PFSK-1 (cell line): ENCODE measurements around the gene ERGIC3. TPM values are rescaled to one million over a fixed set of nuclear protein-coding genes. Genes with fewer than 3 reads are reported as not detected.

Experiments
- FOXP2 ChIP-seq: optimal IDR thresholded peaks from 2 replicates; pipeline ENCODE3; 2011; ENCODE audit warnings: borderline replicate concordance, control low read depth, inconsistent platforms; ENCODE audit not compliant: insufficient read depth; ENCODE audit errors: extremely low read length, extremely low read depth
- POLR2AphosphoS5 ChIP-seq: IDR thresholded peaks from 2 replicates; pipeline ENCODE4 v1.6.1; 2012; ENCODE audit warnings: low read depth, mild to moderate bottlenecking, control low read depth, low read length, moderate library complexity
- SIN3A ChIP-seq: IDR thresholded peaks from 2 replicates; pipeline ENCODE4 v1.6.1; 2012; ENCODE audit warnings: mild to moderate bottlenecking, low read length, moderate library complexity, borderline replicate concordance; ENCODE audit not compliant: insufficient read depth
- TAF1 ChIP-seq: IDR thresholded peaks from 2 replicates; pipeline ENCODE4 v1.6.1; 2012; ENCODE audit warnings: low read length, control low read depth, borderline replicate concordance; ENCODE audit not compliant: insufficient read depth
- polyA plus RNA-seq: library from polyadenylated mRNA; unstranded; fragments of >200 nt; gene quantifications from one replicate; pipeline ENCODE4 v1.2.1, GENCODE V29; 2012; ENCODE audit warnings: low read depth, missing spikeins; ENCODE audit not compliant: insufficient read length
- TF ChIP-seq, protein P1 (sequence below), 2 experiments: IDR thresholded peaks; 2 replicates each; pipeline versions ENCODE4 v1.6.1 to v1.8.0; 2011 to 2012; ENCODE audit warnings: low read depth in 2 of 2, low read length in 2 of 2, control low read depth in 1 of 2, inconsistent platforms in 1 of 2, mild to moderate bottlenecking in 1 of 2, moderate library complexity in 1 of 2; ENCODE audit not compliant: insufficient read depth in 1 of 2

The ERGIC3 gene
- 350 TPM for polyA plus RNA-seq

DNA sequence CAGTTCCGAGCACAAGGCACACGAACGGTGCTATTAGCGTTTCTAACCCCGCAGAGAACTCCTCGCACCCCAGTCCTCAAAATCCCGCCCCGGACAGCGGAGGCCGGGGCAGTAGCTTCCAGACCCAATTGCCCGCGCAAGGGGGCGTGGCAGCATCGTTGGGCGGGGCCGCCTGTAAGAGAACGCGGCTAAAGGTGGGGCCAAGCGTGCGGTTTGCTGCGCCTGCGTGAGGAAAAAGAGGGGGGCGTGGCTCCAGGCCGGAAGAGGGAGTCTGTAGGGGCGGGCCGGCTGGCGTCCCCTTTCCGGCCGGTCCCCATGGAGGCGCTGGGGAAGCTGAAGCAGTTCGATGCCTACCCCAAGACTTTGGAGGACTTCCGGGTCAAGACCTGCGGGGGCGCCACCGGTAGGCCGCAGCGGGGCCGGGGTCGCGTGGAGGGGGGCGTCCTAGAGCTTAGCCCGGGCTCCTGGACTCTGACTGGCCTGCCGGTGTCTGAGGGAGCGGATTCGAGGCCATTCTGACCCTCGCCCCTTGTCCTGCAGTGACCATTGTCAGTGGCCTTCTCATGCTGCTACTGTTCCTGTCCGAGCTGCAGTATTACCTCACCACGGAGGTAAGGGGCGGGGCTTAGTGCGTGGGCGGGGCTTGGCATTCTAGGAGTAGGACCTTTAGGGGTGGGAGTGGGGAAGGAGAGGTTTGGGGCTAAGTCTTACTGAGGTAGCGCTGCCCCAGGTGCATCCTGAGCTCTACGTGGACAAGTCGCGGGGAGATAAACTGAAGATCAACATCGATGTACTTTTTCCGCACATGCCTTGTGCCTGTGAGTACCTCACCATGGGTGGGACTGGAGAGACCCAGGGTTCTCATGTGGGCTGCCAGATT lies at the start of gene ERGIC3:
TSS of gene ERGIC3 (plus strand) at position 296 of the 880 bp plus-strand sequence. CDS start at position 316, 20 bp downstream.
- TF ChIP-seq FOXP2, result peak; percentile 65
- TF ChIP-seq TAF1, result no peak
- no peak for TF ChIP-seq SIN3A
- TF ChIP-seq POLR2AphosphoS5, result peak; percentile 85

DNA sequence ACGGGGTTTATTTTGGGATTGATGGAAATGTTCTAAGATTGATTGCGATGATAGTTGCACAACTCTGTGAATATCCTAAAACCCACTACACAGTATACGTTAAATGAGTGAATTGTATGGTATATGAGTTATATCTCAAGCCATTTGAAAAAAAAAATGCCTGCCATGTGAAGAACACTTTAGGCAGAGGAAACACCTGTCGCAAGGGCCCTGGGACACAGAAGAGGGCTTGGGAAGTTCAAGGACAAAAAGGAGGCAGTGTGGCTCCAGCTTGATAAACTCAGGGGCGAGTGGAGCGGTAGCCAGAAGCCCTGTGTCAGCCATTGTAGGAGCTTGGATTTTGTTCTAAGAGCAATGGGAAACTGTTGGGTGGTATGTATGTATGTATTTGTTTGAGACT lies 49.5 kb upstream of the ERGIC3 start:
- TF ChIP-seq POLR2AphosphoS5 (no peak), TAF1 (no peak), SIN3A (no peak), FOXP2 (no peak)
- TF ChIP-seq, protein P1, sequence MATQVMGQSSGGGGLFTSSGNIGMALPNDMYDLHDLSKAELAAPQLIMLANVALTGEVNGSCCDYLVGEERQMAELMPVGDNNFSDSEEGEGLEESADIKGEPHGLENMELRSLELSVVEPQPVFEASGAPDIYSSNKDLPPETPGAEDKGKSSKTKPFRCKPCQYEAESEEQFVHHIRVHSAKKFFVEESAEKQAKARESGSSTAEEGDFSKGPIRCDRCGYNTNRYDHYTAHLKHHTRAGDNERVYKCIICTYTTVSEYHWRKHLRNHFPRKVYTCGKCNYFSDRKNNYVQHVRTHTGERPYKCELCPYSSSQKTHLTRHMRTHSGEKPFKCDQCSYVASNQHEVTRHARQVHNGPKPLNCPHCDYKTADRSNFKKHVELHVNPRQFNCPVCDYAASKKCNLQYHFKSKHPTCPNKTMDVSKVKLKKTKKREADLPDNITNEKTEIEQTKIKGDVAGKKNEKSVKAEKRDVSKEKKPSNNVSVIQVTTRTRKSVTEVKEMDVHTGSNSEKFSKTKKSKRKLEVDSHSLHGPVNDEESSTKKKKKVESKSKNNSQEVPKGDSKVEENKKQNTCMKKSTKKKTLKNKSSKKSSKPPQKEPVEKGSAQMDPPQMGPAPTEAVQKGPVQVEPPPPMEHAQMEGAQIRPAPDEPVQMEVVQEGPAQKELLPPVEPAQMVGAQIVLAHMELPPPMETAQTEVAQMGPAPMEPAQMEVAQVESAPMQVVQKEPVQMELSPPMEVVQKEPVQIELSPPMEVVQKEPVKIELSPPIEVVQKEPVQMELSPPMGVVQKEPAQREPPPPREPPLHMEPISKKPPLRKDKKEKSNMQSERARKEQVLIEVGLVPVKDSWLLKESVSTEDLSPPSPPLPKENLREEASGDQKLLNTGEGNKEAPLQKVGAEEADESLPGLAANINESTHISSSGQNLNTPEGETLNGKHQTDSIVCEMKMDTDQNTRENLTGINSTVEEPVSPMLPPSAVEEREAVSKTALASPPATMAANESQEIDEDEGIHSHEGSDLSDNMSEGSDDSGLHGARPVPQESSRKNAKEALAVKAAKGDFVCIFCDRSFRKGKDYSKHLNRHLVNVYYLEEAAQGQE (IDR thresholded peaks at IDR 0.05; ENCODE audit: insufficient read depth in 1 of 2, low read depth in 2 of 2, low read length in 2 of 2), result no peak

DNA sequence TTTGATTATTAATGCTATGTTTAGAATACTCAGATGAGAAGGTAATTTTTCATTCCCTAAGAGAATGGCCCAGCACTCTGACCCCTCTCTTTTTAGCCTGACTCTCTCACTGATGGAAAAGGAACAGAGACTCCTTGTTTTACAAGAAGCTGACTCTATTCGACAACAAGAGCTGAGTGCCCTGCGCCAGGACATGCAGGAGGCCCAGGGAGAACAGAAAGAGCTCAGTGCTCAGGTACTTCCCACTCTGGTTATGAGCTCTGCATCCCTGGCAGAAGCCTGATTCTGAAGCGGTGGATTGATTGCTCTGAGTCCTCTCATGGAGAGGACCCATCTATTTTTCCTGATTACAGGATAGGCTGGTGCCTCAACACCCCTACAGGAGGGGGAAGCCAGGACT lies 45.4 kb upstream of the ERGIC3 start:
- TF ChIP-seq POLR2AphosphoS5 (no peak), SIN3A (no peak), FOXP2 (no peak), TAF1 (no peak)
- TF ChIP-seq, protein P1 (IDR thresholded peaks at IDR 0.05; ENCODE audit: insufficient read depth in 1 of 2, low read depth in 2 of 2, low read length in 2 of 2), result no peak

DNA sequence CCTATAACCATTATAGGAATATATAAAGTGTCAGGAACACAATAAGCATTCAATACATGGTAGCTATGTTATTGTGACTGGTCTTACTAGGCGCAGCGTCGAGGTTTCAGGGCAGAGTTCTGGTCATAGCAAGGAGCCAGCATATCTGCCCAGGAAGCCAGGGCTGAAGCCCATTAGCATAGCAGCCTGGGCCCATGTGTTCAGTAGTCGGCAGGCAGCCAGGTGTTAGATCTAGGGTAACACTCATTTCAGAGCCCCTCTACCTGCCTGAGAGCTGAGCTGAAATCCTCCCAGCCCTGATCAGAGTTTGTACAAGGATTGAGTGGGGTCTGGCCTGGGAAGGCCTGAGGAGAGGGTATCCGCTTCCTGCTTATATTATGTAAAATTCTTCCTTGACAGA lies 44.6 kb upstream of the ERGIC3 start:
- TF ChIP-seq TAF1 (no peak), SIN3A (no peak), FOXP2 (no peak), POLR2AphosphoS5 (no peak)
- TF ChIP-seq, protein P1 (IDR thresholded peaks at IDR 0.05; ENCODE audit: insufficient read depth in 1 of 2, low read depth in 2 of 2, low read length in 2 of 2), result no peak

DNA sequence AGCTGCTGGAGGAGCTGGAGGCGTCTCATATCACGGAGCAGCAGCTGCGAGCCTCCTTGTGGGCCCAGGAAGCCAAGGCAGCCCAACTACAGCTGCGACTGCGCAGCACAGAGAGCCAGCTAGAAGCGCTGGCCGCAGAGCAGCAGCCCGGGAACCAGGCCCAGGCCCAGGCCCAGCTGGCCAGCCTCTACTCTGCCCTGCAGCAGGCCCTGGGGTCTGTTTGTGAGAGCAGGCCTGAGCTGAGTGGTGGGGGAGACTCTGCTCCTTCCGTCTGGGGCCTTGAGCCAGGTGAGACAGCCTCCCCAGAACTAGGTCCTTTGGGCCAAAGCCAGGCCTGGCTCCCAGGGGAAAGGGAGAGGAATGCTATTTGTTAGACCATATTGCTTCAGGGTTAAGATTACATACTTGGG lies 44.1 kb upstream of the ERGIC3 start:
- TF ChIP-seq SIN3A (no peak), TAF1 (no peak), FOXP2 (no peak), POLR2AphosphoS5 (no peak)
- TF ChIP-seq, protein P1 (IDR thresholded peaks at IDR 0.05; ENCODE audit: insufficient read depth in 1 of 2, low read depth in 2 of 2, low read length in 2 of 2), result no peak
